HG02798 (cell line): ENCODE measurements around the gene TMED10.

Source experiments
- ATAC-seq: cut with Tn5 transposase; IDR thresholded peaks from one replicate; pipeline ENCODE4 v1.9.1; 2021; ENCODE audit warnings: mild to moderate bottlenecking; ENCODE audit not compliant: unreplicated experiment, poor library complexity

The TMED10 gene

DNA sequence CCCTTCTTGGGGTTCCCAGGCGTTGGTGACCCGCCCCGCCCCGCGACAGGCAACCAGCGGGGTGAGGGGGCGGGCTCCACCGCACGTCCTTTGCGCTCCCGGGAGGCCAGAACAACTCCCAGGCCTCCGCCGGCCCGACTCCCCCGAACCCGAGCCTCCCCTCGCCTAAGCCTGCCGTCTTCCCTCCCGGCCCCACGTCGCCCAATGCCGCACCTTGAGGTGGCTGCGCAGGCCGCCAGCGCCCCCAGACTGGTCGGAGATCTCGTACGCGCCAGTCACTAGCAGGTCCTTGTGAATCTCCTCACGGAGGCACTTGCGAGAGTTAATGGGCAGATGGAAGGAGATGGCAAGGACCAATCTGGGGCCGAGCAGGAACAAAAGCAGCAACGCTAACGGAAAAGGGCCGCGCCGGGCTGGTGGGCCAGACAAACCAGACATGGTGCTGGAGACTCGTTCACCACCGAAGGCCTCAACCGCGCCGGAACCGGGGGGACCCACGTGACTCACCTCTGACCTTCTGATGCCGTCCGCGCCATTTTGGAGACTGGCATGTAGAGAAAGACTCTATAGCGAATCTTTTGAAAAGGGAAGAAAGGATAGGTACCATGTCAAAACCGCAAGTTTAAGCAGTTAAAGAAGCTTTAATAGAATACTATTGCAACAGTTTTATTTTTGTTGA lies at the start of gene TMED10:
TMED10 (minus strand) TSS at position 471 of the 679 bp plus-strand sequence; CDS start at position 438, 33 bp downstream.
- ATAC-seq: peak; percentile 79

DNA sequence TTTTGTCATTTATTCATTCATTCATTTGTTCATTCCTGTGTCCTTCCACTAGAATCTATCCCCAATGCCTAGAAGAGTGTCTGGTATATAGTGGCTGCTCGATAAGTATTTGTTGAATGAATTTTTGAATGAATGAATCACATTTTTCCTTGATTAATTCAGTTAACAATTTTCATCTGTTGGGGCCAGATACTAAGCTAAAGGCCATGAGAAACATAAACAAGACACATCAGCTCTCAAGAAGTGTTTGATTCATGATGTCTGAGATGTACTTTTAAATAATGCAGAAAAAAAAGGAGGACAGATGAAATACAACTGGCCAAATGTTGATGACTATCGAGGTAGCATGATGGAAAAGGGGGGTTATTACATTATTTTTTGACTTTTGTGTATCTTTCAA lies 48.1 kb upstream of the TMED10 start:
- ATAC-seq: no peak

DNA sequence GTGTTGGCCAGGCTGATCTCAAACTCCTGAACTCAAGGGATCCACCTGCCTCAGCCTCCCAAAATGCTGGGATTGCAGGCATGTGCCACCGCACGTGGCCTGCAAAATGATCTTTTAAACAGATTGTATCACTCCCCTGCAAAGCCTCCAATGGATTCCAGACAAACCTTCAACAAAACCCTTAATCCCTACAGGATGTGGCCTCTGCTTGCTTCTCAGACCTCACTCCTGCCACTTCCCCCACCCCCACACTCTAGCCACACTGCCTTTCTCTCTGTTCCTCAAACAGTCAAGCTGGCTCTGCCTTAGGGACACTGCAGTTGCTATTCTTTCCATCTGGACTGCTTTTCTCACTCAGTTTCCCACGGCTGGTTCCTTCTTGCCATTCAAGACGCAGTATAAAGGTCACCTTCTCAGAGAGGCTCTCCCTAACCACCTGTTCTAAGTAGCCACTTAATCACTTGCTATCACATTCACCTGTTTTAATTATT lies 47.3 kb upstream of the TMED10 start:
- peak; percentile 38 for ATAC-seq

GRCh38 chr14:75222208-75222701 lies 45.8 kb upstream of the TMED10 start:
- peak; percentile 57 for ATAC-seq

- ATAC-seq: peak; percentile 16
Measured at GRCh38 chr14:75221797-75222196, 45.4 kb upstream of the TMED10 start.

DNA sequence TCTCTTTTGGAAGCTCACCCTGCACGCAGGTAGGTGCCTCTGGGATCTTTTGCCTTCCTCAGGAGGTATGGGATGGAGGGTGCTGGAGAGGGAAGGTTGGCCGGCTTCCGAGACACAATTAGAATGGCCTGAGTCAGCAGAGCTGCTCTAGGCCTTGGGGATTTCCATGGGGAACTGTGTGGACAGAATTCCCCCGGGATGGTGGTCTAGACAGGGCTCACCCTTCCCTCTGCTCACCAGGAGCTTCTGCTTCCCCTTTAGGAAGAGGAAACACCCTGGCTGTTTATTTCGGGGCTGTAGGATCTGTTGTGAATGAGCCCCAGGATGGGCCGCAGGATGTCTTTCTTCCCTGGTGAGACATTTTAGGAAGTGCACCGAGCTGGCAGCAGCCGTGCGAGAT lies 43.7 kb upstream of the TMED10 start:
- no peak for ATAC-seq

GRCh38 chr14:75217508-75218206 lies 41.2 kb upstream of the TMED10 start:
- no peak for ATAC-seq

DNA sequence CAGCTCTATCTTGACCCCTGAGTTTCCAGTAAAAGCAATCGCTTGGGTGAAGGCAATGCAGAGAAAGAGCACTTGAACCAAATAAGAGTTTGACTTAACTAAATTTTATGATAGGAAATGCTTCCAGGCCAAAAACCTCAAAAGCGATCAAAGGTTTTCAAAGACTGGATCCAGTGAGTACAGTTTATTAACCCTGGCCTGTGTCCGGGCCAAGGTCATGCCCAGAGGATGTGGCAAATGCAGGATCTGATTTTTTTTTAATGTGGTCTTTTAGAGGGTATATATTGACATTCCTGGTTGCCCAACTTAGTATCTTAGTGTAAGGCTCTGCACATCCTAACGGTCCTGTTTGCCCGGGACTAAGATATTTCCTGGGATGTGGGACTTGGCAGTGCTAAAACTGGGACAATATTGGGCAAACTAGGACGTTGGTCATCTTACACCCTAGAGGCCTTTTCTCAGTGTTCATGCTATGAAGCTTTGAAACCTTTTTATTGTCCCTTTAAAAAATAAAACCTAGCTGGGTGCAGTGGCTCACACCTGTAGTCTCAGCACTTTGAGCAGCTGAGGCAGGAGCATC lies 40.1 kb upstream of the TMED10 start:
- no peak for ATAC-seq

DNA sequence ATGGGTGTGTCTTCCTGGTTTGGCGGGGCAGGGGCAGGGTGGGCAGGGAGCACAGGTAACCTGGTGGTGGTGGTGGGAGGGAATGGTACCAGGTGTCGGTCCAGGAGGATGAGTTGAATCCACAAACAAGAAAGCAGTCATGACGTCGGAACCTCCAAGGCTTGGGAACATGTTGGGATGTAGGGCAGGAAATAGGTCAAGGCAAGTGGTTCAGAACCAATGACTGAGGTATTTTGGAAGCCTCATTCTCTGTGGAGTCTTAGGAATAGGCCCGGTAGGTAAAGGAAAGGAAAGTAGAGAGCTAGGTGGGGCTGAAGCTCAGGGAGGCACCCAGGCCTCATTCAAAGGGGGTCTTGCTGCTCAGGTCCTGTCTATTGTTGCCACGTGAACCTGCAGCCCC lies 39.1 kb upstream of the TMED10 start:
- no peak for ATAC-seq

GRCh38 chr14:75214558-75214957 lies 38.1 kb upstream of the TMED10 start:
- no peak for ATAC-seq

- ATAC-seq: no peak
Measured at GRCh38 chr14:75213172-75213571, 36.8 kb upstream of the TMED10 start.

GRCh38 chr14:75208843-75209242 lies 32.4 kb upstream of the TMED10 start:
- ATAC-seq: no peak

GRCh38 chr14:75206190-75206589 lies 29.8 kb upstream of the TMED10 start:
- no peak for ATAC-seq

GRCh38 chr14:75205591-75205990 lies 29.2 kb upstream of the TMED10 start:
- ATAC-seq: no peak

DNA sequence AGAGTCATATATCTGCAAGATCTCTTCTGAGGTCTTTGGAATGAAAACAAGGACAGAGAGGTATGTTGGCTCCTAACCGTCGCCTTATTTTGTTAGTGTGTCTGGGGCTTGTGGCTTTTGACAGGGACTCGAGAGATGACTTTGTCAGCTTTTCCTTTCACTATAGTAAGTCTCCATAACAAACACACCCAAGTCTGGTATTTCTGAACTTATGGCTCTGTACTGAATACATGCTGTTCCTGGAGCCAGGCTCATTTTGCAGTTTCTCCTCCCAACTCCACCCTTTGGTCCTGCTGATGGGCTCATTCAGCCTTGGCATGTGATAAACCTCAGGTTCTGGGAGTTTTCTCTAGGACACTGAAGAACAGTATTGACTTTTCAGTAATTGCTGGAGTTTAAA lies 27.7 kb upstream of the TMED10 start:
- ATAC-seq: no peak

- ATAC-seq: no peak
Measured at GRCh38 chr14:75202657-75203056, 26.2 kb upstream of the TMED10 start.

GRCh38 chr14:75201087-75201486 lies 24.7 kb upstream of the TMED10 start:
- ATAC-seq: no peak

- no peak for ATAC-seq
Measured at GRCh38 chr14:75200451-75200850, 24.0 kb upstream of the TMED10 start.

GRCh38 chr14:75198291-75198933 lies 22.0 kb upstream of the TMED10 start:
- ATAC-seq: no peak

DNA sequence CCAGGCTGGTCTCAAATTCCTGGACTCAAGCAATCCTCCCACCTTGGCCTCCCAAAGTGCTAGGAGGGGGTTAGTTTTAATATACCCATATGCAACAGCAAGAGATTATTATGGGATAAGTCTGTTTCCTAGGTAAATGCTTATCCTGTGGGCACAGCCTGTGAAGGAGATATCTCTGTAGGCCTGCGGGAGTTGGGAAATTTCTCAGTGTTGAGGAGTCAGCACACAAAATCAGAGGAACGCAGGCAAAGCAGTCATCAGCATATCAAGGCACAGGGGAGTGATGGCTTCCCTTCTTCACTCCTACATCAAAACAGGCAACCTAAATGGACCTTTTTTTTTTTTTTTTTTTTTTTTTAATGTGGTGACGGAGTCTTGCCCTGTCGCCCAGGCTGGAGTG lies 20.9 kb upstream of the TMED10 start:
- no peak for ATAC-seq

DNA sequence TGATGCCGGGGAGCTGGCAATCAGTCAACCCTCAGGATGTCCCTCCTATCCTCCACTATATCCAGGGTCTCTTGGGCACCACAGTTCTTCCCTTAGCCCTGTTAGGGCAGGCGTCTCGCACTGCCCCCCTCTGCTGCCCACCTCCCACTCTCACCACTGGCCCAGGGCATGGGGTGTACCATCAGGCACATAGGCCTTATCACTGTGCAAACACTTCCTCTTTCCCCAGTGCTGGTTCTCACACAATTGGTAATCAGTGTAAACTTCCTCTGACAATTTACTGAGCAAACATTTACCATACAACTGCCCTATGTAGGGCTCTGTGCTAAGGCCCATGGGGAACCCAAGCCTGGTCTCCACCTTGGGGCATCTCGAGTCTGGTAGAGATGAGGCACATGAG lies 20.1 kb upstream of the TMED10 start:
- ATAC-seq: no peak
